ENCODE measurements around the gene IGFLR1. TPM values are rescaled to one million over a fixed set of nuclear protein-coding genes. Genes with fewer than 3 reads are reported as not detected.

The IGFLR1 gene
- total and polyA plus RNA-seq, 2 of the 8 experiments (the other 6 are each of a cell fraction or from before 2014, with no cell fraction given): 8.4 to 28.9 TPM

DNA sequence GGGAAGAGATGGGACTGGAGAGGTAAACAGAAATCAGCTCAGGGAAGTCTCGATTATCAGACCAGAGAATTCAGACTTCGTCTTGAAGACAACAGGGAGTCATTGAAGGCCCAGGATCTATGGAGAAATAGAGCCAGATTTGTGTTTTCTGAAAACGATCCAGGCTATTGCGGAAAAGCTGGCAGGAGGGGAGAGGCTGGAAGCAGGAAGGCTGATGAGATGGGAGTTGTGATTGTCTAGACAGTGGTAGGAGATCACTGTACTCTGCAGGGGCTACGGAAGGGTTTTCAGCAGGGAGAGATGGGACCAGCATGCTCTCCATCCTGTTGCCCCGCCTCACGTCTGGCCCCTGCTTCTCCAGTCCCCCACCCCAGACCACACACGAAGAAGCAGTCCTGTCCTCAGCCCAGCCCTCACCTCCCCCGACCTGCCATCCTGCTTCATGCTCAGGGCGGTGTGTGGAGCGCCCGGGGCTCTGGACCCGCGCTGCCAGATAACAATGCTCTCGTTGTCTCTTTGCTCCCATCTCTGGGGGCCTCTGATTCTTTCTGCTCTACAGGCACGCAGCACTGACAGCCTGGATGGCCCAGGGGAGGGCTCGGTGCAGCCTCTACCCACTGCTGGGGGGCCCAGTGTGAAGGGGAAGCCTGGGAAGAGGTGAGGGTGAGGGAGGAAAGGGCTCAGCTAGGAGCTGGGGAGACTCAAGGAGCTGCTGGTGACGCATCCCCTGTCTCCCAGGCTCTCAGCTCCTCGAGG, 35.0 kb upstream of the IGFLR1 start (continued):
- TF ChIP-seq CTCF (IDR thresholded peaks at IDR 0.05; ENCODE audit: control extremely low read depth in 1 of 3, insufficient read depth in 1 of 3, low read depth in 1 of 3, low read length in 3 of 3): no peak
- TF ChIP-seq BCL11A (IDR thresholded peaks at IDR 0.05; ENCODE audit: low read depth in 2 of 2, low read length in 2 of 2): no peak
- TF ChIP-seq SP4 (IDR thresholded peaks at IDR 0.05; ENCODE audit: low read length): no peak
- no peak for TF ChIP-seq CBX5 (IDR thresholded peaks at IDR 0.05; ENCODE audit: low read depth, low read length)
- no peak for TF ChIP-seq TEAD4 (IDR thresholded peaks at IDR 0.05; ENCODE audit: low read depth, low read length)
- no peak for TF ChIP-seq SIRT6 (IDR thresholded peaks at IDR 0.05; ENCODE audit: low read length)
- TF ChIP-seq SP2 (IDR thresholded peaks at IDR 0.05; ENCODE audit: low read length): no peak

Measured in H1 (cell line).